GM19397 (cell line): ENCODE measurements around the gene CCDC184.

ENCODE experiments used
- ATAC-seq: cut with Tn5 transposase; IDR thresholded peaks from one replicate; pipeline ENCODE4 v1.9.1; 2021; ENCODE audit warnings: mild to moderate bottlenecking, moderate library complexity; ENCODE audit not compliant: unreplicated experiment

CCDC184 gene

DNA sequence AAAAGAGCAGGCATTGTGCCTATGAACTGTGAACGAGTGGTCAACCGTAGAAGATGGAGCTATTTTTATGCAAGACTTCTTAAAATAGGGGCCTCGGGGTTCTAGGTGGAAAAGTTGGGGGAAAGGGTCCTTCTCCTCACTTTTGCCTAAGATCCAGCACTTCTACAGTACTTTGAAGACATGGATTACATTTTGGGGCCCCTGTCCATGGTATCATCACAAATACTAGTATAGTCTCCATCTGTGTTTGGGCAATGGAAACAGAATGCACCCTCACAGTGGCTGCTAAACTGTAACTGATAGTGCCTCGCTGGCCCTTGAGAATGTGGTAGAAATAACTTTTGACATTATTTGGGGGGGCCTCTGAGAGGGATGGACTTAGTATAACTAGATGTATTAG lies 5.5 kb upstream of the CCDC184 start:
- ATAC-seq, result no peak

DNA sequence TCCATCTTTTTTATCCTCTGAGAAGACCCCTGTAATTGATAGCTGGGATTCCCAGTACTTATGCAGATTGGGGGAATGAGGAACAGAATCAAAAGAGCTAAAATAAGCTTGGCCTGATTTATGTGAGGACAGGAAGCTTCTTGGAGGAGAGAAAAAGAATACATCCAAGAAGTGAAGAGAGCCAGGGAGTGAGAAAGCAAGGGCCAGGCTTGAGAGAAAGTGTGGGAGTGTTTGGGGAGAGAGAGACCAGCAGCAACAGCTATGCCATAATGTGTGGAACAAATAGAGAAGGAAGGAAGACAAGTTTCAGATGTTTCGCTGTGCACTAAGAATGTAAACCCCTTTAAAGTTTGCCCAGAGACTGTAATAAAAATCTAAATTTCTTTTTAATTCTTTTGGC lies 4.0 kb upstream of the CCDC184 start:
- no peak for ATAC-seq

DNA sequence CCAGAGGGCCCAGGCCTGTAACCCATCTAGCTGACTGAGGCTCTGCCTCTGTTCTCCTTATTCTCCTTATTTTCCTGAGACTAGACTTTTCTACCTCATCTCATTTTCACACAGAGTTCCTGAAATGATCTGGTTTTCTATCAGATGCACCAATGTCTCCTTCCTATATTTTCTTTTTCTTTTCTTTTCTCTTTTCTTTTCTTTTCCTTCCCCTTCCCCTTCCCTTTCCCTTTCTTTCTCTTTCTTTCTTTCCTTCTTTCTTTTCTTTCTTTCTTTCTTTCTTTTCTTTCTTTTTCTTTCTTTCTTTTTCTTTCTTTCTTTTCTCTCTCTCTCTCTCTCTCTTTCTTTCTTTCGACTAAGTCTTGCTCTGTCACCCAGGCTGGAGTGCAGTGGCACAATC lies 3.0 kb upstream of the CCDC184 start:
- ATAC-seq, result no peak

DNA sequence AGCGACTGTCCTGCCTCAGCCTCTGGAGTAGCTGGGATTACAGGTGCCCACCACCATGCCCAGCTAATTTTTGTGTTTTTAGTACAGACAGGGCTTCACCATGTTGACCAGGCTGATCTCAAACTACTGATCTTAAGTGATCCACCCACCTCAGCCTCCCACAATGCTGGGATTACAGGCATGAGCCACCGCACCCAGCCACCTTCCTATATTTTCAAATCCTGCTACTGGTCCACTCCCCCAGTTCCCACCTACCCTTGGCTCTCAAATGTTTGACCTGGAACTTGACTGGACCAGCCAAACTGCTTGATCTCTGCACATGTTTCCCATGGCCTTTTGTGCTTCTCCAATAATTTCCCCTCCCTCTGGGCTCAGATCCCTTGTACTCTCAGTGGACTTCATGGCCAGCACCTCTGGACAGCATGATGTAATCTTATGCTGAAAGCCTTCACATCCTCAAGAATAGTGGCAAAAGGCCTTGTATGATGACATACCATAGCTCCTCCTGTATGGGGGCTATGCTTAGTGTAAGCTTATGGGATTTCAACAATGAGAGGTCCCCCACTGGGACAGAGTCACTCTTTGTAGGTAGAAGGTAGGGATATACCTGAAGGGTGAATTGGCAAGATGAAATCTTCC lies 2.5 kb upstream of the CCDC184 start:
- no peak for ATAC-seq

DNA sequence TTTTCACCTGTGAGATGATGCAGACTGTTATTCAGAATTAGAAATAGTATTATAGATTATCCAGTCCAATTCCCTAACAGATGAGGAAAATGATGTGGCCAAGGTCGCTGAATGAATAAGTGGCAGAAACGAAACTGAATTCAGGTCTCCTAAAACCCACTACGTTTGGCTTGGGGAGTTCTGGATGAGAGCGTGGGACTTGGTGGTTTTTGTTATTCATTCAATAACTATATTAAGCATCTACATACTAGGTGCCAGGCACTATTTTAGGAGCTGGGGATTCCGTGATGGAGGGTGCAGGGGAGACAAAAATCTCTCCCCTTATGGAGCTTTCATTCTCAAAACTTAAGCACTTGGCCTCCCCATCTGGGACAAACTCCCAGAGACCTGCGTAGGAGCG lies 813 bp upstream of the CCDC184 start:
- no peak for ATAC-seq

DNA sequence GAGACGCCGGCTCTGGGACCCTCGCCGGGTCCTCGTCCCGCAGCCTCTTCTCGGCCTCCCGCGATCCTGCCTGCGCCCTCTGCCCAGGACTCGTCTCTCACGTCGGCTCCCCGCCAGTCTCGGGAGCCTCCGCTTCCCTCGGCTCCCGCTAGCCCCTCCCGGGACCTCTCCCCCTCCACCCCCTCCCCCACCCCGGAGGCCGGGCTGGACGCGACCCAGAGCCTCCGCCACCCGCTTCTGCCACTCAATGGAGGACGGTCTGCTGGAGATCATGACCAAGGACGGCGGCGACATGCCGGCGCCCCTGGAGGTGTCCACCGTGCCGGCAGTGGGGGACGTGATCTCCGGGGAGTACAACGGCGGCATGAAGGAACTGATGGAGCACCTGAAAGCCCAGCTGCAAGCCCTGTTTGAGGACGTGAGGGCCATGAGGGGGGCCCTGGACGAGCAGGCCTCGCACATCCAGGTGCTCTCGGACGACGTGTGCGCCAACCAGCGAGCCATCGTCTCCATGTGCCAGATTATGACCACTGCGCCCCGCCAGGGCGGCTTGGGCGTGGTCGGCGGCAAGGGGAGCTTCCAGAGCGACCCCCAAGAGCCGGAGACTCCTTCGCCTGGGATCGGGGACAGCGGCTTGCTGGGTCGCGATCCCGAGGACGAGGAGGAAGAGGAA lies 568 bp downstream of the CCDC184 start:
- no peak for ATAC-seq

DNA sequence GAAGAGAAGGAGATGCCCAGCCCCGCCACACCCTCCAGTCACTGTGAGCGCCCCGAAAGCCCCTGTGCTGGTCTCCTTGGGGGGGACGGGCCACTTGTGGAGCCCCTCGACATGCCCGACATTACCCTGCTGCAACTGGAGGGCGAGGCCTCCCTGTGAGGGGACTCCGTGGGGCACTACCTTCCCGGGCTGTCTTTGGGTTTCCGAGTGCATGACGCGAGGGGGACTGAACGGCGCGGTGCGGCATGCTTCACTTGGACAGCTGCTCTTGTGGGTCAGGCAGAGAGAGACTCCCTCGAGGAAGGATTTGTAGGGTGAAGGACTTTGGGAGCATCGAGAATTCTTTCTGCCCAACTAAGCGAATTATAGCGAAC lies 1.1 kb downstream of the CCDC184 start:
- ATAC-seq, result no peak

DNA sequence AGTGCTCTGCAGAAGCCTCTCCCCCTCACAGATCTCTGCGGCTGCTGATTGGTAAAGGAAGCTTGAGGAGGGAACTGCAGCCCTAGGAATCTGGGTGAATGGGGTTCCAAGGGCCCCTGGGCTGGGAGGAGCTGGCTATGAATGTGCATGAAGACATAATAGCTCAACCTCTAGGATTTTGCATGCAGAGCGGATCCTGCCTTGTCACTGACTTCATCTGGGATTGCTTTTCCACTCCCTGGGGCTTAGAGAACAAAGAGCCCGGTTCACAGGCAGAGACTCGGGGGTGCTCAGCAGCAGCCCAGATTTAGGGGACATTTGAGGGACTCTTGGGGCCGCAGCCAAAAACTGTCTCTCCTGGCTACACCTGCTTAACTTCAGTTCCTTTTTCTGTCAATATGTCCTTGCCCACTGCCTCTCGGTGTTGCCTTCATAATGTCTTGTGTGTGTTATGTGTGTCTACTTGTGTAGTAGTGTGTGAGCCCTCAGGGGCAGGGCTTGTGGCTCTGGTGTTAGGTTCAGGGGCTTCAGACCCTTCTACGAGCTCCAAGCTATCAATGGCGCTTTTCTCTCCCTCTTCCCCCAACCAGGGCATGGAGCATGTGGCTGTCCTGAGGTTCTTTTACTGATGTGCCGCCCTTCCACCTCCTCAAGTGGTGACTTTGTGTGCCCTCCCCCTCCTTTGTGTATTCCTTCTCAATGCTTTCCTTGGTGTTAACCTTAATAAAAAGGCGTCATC lies 1.9 kb downstream of the CCDC184 start:
- no peak for ATAC-seq

DNA sequence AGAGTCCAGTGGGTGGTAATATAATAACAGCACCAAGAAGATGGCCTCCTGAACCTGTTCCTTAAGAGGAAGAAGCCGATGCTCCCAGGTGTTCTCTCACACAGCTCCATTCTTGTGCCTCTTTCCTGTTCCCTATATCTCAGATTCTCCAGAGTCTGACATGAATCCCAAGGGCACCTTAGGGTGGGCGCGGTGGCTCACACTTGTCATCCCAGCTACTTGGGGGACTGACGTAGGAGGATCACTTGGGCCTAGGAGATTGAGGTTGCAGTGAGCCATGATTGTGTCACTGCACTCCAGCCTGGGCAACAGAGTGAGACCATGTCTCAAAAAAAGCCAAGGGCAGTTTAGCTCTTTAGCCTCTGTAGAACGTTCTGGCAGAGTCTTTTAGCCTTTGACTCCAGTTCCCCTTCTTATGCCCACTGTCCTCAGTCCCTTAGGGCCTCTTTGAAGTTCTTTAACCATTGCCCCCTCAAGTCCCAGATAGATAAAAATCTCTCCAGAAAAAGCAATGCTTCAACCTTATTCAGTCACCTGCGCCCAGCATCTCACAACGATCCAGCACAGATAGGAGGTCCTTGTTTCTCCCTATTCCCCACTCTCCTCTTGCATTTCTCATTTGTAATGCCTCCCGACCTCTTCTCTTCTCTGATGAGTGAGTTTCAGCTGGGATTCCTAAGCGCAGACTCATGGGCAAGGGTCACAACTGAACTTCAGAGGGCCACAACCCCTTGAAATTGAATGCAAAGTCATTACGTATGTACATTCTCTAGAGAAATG lies 4.7 kb downstream of the CCDC184 start:
- no peak for ATAC-seq

DNA sequence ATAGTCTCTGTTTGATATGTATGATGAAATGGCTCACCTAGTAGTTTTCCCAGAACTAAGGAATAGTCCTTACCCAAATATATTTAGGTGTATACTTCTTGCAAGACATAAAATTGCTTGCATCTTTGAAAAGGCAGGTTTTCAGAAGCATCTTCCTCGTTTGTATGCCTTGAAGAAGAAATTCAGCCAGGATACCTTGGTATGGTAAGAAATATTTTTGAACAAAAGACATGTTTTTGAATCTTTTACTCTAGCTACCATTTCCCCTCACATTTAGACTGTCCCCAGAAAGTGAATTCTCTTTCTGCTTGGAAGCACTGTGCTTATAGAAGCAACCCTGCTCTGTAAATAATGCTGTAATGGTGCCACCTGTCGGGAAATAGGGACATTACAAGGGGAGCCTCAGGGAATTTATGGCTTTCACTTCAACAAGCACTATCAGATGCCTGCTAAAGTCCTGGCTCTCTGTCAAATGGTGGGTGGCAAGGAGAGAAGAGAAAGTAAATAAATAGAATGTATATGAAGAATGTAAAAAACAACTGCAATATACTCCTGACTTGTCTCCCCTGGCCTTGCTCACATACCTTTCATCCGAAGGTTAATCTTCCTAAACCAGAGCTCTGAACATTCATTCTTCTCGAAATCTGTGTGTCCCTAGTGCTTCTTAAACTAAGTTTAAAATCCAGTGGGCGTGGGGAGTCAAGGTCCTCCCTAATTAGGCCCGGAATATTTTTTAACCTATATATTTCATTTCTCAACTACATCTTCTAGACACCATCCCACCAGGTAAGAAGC lies 6.1 kb downstream of the CCDC184 start:
- ATAC-seq, result no peak

DNA sequence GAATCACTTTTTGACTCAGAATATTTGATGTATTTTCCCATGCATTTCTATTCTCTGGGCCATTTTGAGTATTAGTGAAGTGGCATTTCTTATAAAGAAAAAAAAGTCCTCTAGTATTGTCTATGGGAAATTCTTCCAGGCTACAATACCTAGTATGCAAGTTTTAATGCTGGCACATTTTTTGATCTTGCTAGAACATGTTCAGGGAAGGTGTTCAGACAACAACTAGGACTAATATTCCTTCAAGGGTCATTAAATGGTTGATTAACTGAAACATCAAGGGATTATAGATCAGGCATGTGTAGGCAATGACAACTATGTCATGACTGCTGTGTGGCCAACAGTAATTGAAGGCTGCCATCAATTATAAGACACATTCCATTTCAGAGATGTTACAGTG lies 7.7 kb downstream of the CCDC184 start:
- no peak for ATAC-seq

DNA sequence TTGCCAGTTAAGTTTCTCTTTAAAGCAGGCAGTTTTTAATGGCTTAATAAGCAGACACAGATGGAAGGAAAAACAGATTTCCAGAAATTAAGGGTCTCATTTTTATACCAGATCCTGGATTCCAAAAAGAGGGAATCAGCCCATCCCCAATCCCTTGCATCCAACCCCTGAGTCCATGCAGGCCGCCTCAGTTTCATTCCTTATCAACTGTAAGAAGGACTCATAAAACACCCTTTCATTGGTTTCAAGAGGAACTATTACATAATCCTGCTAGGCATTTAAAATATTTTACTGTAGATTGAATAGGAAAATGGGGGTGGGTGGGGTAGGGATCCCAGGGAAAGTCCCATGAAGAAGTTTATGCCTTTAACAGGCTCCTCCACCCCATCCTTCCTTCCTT lies 9.4 kb downstream of the CCDC184 start:
- ATAC-seq, result no peak

DNA sequence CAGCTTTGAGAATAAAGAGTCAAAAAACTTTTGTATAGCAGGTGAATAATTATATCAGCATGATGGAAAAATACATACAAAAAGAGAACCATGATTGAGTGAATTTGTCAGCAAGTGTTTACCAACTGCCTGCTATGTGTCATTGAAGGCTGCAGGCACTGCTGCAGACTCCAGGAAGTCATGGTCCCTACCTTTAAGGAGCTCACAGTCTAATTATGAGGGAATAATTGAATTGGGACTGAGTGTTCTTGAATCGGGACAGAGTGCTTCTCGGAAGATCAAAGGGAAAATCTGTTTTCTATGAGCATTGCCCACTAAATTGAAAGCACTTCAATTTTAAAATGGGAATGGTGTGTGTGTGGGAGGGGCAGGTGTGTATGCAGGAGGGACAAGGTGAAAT lies 10.2 kb downstream of the CCDC184 start:
- no peak for ATAC-seq

DNA sequence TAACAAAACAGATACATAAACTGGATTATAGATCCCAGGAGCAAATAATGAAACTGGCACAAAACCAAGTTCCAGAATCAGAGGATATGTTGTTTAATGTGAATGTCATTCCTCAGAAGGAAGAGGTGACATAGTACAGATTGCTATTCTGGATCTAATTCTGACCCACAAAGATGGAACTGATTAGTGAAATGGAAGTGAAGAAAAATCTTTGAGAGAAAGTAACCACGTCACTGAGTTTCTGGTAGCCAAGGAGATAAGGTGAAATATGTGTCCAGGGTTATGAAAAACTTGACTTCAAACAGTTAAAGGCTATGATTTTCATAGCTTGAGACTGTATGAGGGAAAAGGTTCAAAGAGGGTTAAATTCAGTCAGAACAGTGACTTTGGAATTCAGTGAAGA lies 11.4 kb downstream of the CCDC184 start:
- ATAC-seq, result no peak

DNA sequence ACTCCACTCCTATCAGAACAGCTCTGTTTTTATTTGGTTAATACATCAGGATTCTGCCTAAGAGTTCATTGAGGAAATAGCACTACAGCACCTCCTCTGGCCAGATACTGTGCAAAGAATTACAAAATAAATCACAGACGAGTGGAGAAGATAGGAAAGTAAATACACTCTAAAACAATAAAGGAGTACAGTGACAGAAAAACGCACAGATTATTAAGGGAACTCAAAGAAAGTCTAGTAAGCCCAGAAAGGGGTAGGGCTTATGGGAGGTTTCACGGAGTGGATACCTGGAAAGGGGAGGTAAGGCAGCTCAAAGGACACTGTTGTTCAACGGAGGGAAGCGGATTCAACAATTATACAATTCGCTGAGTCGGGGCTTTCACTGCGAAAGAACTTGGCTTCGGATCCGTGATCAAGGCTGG lies 14.1 kb downstream of the CCDC184 start:
- peak; percentile 12 for ATAC-seq

DNA sequence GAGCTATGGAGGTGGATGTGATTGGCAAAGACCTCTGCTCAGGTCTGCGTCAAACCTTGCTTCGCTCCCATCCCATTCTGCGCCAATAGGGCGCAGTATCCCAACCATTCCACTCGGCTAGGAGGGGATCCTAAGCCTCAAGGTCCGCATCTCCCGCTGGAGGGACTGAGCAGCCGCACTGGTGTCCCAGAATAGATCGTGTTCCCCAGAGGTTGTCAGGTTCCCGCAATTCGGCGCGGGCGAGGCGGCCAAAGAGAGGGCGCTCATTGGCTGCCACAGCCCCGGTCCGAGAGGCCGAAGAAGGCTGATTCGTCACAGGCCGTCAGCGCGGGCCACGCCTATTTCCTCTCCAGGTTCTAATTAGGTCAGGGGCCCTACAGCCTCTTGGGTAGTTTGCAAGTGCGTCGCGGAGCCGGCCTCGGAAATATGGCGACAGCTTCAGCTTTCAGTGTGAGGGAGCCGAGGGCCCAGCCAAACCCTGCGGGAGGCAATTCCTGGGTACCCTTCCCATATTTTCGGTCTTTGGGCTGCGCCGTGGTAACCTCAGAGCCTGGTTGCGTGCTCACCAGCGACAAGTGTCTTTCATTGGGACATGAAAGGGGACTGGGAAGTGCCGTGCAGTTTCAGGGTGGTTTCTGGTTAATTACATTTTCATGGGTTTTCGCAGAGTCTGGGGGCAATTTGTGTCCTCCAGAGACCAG lies 14.7 kb downstream of the CCDC184 start:
- peak; percentile 99 for ATAC-seq

DNA sequence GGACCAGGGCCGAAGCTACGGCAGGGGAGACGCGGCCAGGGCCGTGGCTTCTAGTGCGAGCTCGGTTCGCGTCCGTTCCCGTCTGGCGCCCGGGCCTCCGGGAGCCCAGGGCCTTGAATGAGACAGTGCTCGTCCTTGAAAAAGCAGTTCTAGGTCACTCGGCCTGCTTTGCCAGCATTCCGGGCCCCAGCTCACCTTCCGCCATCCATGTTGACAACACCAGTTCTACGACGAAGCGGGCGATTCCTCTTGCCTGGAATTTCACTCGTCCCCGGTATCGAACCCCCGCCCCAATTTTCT lies 15.2 kb downstream of the CCDC184 start:
- peak; percentile 12 for ATAC-seq

DNA sequence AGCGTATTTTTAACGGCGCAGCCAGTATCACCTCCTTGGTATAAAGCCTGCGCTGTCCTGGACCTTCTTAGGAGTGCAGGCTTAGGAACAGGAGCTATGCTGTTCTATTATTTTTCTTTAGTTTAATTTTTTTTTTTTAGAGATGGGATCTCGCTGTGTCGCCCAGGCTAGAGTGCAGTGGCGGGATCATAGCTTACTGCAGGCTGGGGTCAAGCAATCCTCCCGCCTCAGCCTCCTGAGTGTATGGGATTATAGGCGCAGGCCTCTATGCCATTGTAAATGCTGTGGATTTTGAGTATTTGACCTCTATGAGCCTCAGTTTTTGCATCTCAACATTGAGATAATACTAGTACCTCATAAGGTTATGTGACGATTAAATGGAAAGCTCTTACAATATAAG lies 15.5 kb downstream of the CCDC184 start:
- ATAC-seq, result no peak

DNA sequence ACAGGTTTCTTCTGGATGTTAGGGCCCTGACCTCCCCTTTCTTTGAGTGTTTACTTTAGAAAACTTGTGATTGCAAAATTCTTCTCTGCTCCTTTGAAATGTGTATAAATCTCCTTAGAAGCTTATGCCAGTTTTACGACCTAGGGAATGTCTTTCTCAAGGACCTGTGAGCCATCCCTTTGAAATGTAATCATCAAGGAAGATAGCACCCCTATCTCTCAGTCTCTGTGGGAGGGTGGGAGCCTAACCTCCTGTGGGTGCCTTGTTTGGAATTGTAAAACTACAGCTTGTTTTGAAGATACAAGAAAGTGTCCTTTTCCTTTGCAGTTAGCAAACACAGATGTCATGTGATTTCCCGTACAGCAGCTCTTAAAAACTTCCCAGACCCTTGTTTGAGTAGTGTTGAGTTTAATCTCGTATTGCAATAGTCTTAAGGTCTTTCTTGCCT lies 16.4 kb downstream of the CCDC184 start:
- no peak for ATAC-seq

DNA sequence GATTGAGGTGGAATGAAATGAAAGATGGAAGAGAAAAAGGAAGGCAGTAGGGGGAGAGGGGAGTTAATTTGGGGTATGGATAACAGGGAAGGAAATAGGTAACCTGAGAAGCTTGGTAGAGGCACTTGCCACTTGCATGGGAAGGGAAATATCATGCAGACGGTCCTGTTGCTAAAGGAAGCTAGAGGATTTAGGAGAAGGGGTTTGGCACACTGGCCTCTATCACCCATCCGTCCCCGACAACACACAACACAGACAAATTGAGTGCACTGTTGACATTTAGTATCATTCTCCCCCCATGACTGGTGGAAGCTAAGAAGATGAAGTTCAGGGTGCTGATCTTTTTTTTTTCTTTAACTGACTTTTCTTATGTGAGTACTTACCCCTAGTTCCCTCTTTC lies 17.6 kb downstream of the CCDC184 start:
- ATAC-seq, result no peak
